ENCODE results near the gene CSNK2B.
A peak's percentile ranks its signal among the peaks of the same experiment; 100 is the strongest.

CSNK2B gene

DNA sequence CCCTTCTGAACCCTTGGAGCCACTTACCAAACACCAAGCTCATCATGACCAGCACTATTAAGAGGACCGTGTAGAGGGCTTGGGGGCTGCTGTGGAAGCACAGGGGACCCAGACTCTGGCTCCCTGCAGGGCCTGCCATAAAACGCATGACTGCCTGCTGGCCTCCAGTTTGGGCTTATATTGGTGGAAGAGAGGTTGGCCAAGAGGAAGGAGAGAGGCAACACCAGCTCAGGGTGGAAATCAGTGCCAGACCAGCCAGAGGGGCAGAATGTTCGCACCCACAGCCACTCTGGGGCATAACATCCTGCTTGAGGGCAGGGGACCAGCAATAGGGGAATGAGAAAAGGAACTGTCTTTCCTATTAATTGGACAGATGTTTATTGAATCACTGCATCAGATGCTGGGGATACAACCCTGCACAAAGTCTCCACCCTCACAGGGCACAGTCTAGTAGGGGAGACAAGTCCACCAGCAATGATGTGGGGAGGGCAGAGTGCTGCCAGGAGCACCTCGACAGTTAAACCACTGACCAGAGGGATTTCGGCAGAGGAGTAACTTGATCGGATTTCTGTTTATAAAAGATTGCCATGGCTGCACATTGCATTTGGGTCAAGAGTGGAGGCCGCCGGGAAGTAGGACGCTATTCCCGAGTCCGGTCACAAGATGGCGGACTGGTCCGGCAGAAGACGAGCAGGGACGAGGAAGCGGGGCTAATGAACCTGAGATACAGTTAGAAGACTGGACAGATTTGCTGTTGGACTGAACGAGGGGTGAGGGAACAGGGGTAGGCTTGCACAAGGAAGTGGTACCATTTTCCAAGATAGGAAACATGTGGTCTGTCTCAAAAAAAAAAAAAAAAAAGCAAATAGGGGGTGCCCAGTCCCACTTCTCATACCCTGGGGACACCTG lies 14.6 kb downstream of the CSNK2B start, which contains the start of gene LY6G5C (continued):
- TF ChIP-seq, protein P1, sequence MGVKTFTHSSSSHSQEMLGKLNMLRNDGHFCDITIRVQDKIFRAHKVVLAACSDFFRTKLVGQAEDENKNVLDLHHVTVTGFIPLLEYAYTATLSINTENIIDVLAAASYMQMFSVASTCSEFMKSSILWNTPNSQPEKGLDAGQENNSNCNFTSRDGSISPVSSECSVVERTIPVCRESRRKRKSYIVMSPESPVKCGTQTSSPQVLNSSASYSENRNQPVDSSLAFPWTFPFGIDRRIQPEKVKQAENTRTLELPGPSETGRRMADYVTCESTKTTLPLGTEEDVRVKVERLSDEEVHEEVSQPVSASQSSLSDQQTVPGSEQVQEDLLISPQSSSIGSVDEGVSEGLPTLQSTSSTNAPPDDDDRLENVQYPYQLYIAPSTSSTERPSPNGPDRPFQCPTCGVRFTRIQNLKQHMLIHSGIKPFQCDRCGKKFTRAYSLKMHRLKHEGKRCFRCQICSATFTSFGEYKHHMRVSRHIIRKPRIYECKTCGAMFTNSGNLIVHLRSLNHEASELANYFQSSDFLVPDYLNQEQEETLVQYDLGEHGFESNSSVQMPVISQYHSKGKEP (tag by site-specific recombination; IDR thresholded peaks at IDR 0.05): no peak
- TF ChIP-seq, protein P2, sequence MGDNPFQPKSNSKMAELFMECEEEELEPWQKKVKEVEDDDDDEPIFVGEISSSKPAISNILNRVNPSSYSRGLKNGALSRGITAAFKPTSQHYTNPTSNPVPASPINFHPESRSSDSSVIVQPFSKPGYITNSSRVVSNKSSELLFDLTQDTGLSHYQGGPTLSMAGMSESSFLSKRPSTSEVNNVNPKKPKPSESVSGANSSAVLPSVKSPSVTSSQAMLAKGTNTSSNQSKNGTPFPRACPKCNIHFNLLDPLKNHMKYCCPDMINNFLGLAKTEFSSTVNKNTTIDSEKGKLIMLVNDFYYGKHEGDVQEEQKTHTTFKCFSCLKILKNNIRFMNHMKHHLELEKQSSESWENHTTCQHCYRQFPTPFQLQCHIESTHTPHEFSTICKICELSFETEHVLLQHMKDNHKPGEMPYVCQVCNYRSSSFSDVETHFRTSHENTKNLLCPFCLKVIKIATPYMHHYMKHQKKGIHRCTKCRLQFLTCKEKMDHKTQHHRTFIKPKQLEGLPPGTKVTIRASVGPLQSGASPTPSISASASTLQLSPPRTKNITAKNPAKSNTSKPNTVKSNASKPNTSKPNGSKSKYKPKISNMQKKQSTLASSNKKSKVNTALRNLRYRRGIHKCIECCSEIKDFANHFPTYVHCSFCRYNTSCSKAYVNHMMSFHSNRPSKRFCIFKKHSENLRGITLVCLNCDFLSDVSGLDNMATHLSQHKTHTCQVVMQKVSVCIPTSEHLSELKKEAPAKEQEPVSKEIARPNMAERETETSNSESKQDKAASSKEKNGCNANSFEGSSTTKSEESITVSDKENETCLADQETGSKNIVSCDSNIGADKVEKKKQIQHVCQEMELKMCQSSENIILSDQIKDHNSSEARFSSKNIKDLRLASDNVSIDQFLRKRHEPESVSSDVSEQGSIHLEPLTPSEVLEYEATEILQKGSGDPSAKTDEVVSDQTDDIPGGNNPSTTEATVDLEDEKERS (tag by site-specific recombination; IDR thresholded peaks at IDR 0.05): no peak
- TF ChIP-seq, protein P3, sequence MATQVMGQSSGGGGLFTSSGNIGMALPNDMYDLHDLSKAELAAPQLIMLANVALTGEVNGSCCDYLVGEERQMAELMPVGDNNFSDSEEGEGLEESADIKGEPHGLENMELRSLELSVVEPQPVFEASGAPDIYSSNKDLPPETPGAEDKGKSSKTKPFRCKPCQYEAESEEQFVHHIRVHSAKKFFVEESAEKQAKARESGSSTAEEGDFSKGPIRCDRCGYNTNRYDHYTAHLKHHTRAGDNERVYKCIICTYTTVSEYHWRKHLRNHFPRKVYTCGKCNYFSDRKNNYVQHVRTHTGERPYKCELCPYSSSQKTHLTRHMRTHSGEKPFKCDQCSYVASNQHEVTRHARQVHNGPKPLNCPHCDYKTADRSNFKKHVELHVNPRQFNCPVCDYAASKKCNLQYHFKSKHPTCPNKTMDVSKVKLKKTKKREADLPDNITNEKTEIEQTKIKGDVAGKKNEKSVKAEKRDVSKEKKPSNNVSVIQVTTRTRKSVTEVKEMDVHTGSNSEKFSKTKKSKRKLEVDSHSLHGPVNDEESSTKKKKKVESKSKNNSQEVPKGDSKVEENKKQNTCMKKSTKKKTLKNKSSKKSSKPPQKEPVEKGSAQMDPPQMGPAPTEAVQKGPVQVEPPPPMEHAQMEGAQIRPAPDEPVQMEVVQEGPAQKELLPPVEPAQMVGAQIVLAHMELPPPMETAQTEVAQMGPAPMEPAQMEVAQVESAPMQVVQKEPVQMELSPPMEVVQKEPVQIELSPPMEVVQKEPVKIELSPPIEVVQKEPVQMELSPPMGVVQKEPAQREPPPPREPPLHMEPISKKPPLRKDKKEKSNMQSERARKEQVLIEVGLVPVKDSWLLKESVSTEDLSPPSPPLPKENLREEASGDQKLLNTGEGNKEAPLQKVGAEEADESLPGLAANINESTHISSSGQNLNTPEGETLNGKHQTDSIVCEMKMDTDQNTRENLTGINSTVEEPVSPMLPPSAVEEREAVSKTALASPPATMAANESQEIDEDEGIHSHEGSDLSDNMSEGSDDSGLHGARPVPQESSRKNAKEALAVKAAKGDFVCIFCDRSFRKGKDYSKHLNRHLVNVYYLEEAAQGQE (tag by site-specific recombination; IDR thresholded peaks at IDR 0.05): no peak
- TF ChIP-seq SCRT2 (tag by site-specific recombination; IDR thresholded peaks at IDR 0.05) (no peak), ZNF426 (tag by site-specific recombination; IDR thresholded peaks at IDR 0.05) (no peak), ZNF394 (tag by site-specific recombination; IDR thresholded peaks at IDR 0.05; ENCODE audit: borderline replicate concordance) (no peak), SP2 (tag by site-specific recombination; IDR thresholded peaks at IDR 0.05) (no peak), KLF7 (tag by site-specific recombination; IDR thresholded peaks at IDR 0.05; ENCODE audit: borderline replicate concordance) (no peak), ZFP69B (tag by site-specific recombination; IDR thresholded peaks at IDR 0.05) (no peak), ZEB2 (tag by site-specific recombination; IDR thresholded peaks at IDR 0.05) (peak; percentile 70), ZNF274 (IDR thresholded peaks at IDR 0.05; ENCODE audit: low read length) (no peak), ZNF274 (tag by site-specific recombination; IDR thresholded peaks at IDR 0.05; ENCODE audit: borderline replicate concordance) (no peak), ZNF530 (tag by site-specific recombination; IDR thresholded peaks at IDR 0.05; ENCODE audit: low read depth) (no peak)
- TF ChIP-seq, protein P4, sequence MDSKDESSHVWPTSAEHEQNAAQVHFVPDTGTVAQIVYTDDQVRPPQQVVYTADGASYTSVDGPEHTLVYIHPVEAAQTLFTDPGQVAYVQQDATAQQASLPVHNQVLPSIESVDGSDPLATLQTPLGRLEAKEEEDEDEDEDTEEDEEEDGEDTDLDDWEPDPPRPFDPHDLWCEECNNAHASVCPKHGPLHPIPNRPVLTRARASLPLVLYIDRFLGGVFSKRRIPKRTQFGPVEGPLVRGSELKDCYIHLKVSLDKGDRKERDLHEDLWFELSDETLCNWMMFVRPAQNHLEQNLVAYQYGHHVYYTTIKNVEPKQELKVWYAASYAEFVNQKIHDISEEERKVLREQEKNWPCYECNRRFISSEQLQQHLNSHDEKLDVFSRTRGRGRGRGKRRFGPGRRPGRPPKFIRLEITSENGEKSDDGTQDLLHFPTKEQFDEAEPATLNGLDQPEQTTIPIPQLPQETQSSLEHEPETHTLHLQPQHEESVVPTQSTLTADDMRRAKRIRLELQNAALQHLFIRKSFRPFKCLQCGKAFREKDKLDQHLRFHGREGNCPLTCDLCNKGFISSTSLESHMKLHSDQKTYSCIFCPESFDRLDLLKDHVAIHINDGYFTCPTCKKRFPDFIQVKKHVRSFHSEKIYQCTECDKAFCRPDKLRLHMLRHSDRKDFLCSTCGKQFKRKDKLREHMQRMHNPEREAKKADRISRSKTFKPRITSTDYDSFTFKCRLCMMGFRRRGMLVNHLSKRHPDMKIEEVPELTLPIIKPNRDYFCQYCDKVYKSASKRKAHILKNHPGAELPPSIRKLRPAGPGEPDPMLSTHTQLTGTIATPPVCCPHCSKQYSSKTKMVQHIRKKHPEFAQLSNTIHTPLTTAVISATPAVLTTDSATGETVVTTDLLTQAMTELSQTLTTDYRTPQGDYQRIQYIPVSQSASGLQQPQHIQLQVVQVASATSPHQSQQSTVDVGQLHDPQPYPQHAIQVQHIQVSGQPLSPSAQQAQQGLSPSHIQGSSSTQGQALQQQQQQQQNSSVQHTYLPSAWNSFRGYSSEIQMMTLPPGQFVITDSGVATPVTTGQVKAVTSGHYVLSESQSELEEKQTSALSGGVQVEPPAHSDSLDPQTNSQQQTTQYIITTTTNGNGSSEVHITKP (tag by site-specific recombination; IDR thresholded peaks at IDR 0.05): peak; percentile 60
